GM19193 (cell line): Measurements from ENCODE around the gene CPS1.

Source experiments
- POLR2A ChIP-seq: IDR thresholded peaks from 4 replicates; pipeline ENCODE4 v1.6.1; 2011; ENCODE audit not compliant: insufficient read depth, insufficient read length; ENCODE audit errors: extremely low read depth

The CPS1 gene

GRCh38 chr2:210540900-210541289, 15.5 kb upstream of the CPS1 start:
- no peak for TF ChIP-seq POLR2A

DNA sequence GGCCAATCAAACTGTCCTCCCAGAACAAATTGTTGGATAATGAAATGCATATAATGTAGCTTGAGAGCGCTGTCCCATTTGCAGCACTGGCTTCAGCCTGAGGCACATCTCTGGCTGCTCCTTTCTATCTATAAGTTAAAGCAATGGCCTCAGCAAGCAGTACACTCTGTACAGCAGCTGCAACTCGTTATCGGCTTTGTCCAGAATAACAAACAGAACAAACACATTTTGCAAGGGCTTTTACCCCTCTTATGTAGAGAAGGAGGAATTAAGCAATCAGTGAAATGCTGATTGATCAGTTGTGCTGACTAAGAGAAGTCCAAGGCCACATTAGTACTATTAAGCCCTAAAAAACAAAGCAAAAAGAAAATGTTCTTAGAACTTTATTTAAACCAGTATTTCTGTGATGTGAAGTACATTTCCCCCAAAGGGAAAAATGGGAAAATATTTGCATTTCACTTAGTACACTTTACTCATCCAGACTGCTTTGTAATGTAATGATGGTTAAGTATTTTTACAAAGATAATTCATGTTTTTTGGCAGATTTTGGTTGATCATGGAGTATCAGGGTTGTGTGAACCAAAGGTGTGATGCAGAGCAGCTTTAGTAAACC, 15.0 kb upstream of the CPS1 start:
- no peak for TF ChIP-seq POLR2A

GRCh38 chr2:210544007-210544590, 12.3 kb upstream of the CPS1 start:
- TF ChIP-seq POLR2A = no peak

- TF ChIP-seq POLR2A = no peak
Measured at GRCh38 chr2:210544831-210545230, 11.6 kb upstream of the CPS1 start.

DNA sequence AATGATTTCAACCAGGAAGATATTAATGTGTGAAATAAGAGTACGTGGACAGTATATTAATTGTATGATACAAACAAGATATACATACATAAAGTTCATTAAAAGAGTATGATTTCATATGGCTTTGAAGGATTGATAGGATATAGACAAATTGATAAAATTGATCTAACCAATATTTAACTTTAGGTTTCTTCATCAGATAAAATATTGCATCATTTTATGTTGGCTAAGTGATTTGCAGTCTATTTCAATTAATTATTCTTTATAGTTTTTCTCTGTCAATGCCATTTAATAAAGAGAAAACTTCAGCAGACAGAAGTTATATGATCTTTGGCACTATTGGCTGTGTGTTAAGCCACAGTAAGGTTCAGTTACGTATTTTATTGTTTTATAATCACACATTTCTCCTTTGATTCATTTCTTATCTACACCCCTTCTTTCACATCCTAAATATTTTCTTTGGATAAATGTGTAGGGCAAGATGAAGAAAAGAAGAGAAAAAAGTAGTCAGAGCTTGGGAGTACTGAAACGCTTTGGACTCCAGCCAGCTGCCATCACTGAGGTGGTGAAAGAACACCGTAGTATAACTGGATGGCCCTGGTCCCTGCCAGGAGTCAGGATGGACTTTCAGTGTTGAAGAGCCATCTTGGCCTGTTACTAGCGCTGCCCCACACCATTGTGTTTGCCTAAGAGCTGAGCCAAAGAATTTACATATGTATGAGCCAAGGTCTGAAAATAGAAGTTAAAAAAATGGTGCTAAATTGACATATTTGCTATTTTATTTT, 9.8 kb upstream of the CPS1 start:
- TF ChIP-seq POLR2A = no peak

- TF ChIP-seq POLR2A = no peak
Measured at GRCh38 chr2:210548031-210548430, 8.4 kb upstream of the CPS1 start.

GRCh38 chr2:210548878-210549384, 7.5 kb upstream of the CPS1 start:
- TF ChIP-seq POLR2A = no peak

DNA sequence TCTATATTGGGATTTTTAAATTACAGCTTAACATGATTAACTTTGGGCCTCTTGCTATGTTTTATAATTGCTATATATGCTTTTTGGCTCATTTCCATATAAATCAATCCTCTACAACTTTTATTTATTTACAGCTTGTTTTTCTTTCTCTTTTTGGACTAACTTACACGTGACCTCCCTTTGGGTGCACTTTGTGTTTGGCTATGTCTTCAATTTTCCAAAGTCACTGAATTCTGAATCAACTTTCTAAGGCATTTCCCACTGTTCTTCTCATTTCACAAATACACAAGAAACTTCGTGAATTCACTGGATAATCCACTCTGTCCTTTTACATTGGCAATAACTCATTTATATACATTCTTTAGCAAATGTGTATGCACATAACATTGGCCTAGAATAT, 5.4 kb upstream of the CPS1 start:
- TF ChIP-seq POLR2A = no peak

DNA sequence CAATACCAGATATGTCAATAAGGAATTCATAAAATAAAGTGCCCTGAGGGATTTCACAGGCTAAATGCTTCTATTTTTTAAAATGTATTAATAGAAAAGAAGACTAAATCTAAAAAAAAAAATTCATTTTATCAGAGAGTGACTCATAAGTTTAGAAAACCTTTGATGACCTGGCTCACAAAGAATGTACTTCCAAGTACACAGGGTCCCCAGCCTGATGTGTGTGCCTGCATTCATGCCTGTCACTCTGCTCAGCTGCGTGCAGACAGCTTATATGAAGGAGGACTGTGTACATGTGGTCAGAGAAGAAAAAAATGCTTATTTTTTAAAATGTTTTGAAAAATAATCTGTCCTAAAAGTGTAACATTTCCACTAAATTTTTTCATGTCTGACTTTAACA, 3.0 kb upstream of the CPS1 start:
- no peak for TF ChIP-seq POLR2A

GRCh38 chr2:210555555-210555954, 844 bp upstream of the CPS1 start:
- TF ChIP-seq POLR2A = no peak

- TF ChIP-seq POLR2A = no peak
Measured at GRCh38 chr2:210557721-210558120, 1.3 kb downstream of the CPS1 start.

DNA sequence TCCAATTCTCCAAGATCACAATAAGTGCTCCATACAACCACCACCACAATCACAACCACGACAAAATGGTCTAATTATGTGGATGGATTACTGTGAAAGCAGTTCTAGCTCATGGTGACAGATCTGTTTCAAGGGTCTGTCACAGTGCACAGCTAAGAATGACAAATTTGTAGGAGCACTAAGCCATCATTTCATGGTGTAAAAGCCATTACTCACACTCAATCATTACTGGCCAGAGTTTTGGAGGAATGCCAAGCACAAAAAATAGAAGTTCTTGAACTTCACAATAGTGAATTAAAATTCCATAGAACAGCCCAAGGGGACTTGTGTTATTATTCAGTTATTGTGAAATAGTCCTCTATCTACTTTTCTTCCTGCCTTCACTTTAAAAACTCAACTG, 2.3 kb downstream of the CPS1 start:
- no peak for TF ChIP-seq POLR2A

DNA sequence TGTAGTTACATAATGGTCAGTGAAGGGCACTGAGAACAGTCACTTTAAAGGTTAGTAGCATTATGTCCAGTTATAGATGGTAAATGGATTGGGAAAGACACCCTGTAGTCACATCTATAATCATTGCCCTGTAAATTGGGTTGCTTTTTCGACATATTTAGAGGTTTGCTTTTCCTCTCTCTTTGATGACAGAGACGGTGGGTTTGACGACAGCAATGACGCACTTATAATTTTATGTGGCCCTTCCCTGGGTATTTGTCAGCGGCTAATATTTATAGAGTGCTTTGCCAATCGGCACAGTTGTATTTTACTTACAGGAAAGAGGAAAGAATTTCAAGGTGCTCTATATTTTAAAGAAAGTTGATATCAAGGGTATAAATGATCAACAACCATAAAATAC, 2.8 kb downstream of the CPS1 start:
- no peak for TF ChIP-seq POLR2A

DNA sequence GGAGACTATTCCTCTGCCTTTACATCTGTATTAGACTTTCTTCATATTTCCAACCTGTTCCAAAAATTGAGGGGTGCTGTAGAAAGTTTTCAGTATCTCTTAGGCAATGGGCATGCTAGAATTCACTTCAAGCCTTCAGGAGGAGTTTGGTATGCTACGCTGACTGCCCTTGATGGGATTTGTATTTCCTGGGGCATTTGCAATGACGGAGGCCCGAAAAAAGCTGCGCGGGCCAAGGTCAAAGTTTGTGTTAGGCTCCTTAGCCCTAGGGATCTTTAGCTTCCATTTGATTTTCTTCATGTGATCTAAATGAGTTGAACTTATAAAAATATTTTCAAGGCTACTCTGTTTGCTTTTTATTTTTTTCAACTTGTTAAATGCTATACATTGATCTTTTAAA, 5.1 kb downstream of the CPS1 start:
- no peak for TF ChIP-seq POLR2A

DNA sequence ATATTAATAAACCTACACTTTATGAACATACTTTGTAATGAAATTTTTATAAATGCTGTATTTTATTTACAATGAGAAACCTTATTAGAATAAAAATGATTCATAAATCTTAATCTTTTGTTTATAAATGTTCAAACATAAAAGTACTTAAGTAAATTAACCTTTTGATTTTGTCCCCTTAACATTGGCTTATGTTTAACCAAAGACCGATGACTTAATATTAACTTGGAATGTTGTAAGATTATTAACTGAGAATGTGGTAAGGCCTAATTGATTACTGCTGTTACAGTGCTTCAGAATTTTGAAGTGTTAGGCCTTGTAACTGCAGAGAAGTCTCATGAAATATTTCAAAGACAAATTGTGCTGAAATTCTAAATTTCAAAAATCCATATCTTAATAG, 5.7 kb downstream of the CPS1 start:
- TF ChIP-seq POLR2A = no peak
